ENCODE results near the gene SYNDIG1. TPM values are rescaled to one million over a fixed set of nuclear protein-coding genes. Genes with fewer than 3 reads are reported as not detected.

Gene SYNDIG1
- total RNA-seq, 1 donor from 2014 or later, result 0.19 TPM

GRCh38 chr20:24597051-24597450 is 127.6 kb downstream of the SYNDIG1 start:
- H3K9me3 Mint-ChIP-seq (ENCODE audit: low read depth), result peaks cover 24% of the 10 kb centered on the region
- TF ChIP-seq CTCF (IDR thresholded peaks at IDR 0.05; ENCODE audit: unreplicated experiment), result no peak
- no peak overlapping the region for H3K4me3 Mint-ChIP-seq (ENCODE audit: low read depth)
- no peaks in the 10 kb centered on the region for H3K36me3 Mint-ChIP-seq (ENCODE audit: insufficient read depth)
- H3K27ac Mint-ChIP-seq, result no peak overlapping the region
- H3K27me3 Mint-ChIP-seq, result no peaks in the 10 kb centered on the region
- DNase-seq (ENCODE audit: low spot score, unreplicated experiment), result no peak
- H3K4me1 Mint-ChIP-seq (ENCODE audit: low read depth), result no peaks in the 10 kb centered on the region

GRCh38 chr20:24598346-24598745 is 128.9 kb downstream of the SYNDIG1 start:
- H3K36me3 Mint-ChIP-seq (ENCODE audit: insufficient read depth), result no peaks in the 10 kb centered on the region
- H3K27ac Mint-ChIP-seq, result no peak overlapping the region
- H3K27me3 Mint-ChIP-seq, result no peaks in the 10 kb centered on the region
- DNase-seq (ENCODE audit: low spot score, unreplicated experiment), result no peak
- H3K9me3 Mint-ChIP-seq (ENCODE audit: low read depth), result peaks cover 24% of the 10 kb centered on the region
- no peaks in the 10 kb centered on the region for H3K4me1 Mint-ChIP-seq (ENCODE audit: low read depth)
- H3K4me3 Mint-ChIP-seq (ENCODE audit: low read depth), result no peak overlapping the region
- TF ChIP-seq CTCF (IDR thresholded peaks at IDR 0.05; ENCODE audit: unreplicated experiment), result no peak

GRCh38 chr20:24598996-24599395 is 129.6 kb downstream of the SYNDIG1 start:
- Mint-ChIP-seq H3K4me1 (ENCODE audit: low read depth) (no peaks in the 10 kb centered on the region), H3K27me3 (no peaks in the 10 kb centered on the region), H3K4me3 (ENCODE audit: low read depth) (no peak overlapping the region), H3K9me3 (ENCODE audit: low read depth) (peaks cover 20% of the 10 kb centered on the region), H3K27ac (no peak overlapping the region), H3K36me3 (ENCODE audit: insufficient read depth) (no peaks in the 10 kb centered on the region)
- no peak for DNase-seq (ENCODE audit: low spot score, unreplicated experiment)
- TF ChIP-seq CTCF (IDR thresholded peaks at IDR 0.05; ENCODE audit: unreplicated experiment), result no peak

GRCh38 chr20:24600012-24600411 is 130.6 kb downstream of the SYNDIG1 start:
- peaks cover 15% of the 10 kb centered on the region for H3K9me3 Mint-ChIP-seq (ENCODE audit: low read depth)
- no peak overlapping the region for H3K4me3 Mint-ChIP-seq (ENCODE audit: low read depth)
- H3K4me1 Mint-ChIP-seq (ENCODE audit: low read depth), result no peaks in the 10 kb centered on the region
- DNase-seq (ENCODE audit: low spot score, unreplicated experiment), result no peak
- H3K36me3 Mint-ChIP-seq (ENCODE audit: insufficient read depth), result no peaks in the 10 kb centered on the region
- no peak overlapping the region for H3K27ac Mint-ChIP-seq
- H3K27me3 Mint-ChIP-seq, result no peaks in the 10 kb centered on the region
- no peak for TF ChIP-seq CTCF (IDR thresholded peaks at IDR 0.05; ENCODE audit: unreplicated experiment)

GRCh38 chr20:24603454-24603853 is 134.0 kb downstream of the SYNDIG1 start:
- TF ChIP-seq CTCF (IDR thresholded peaks at IDR 0.05; ENCODE audit: unreplicated experiment), result no peak
- no peak for DNase-seq (ENCODE audit: low spot score, unreplicated experiment)
- Mint-ChIP-seq H3K4me1 (ENCODE audit: low read depth) (no peaks in the 10 kb centered on the region), H3K36me3 (ENCODE audit: insufficient read depth) (no peaks in the 10 kb centered on the region), H3K27ac (no peak overlapping the region), H3K4me3 (ENCODE audit: low read depth) (no peak overlapping the region), H3K9me3 (ENCODE audit: low read depth) (peaks cover 15% of the 10 kb centered on the region), H3K27me3 (no peaks in the 10 kb centered on the region)

All from progenitor cell of endocrine pancreas (in vitro differentiated cells).